Spinal cord (tissue), 10 donors: ENCODE results near the gene GSTA4. TPM values are rescaled to one million over a fixed set of nuclear protein-coding genes. Genes with fewer than 3 reads are reported as not detected.
"Not testable (repeated sequence)": the region's sequence is repeated elsewhere in the genome, so short reads cannot be mapped to it uniquely, and the experiment has no call there.

Experiments
- DNase-seq, 6 donors: peaks; one replicate each; pipeline versions ENCODE4 v3.0.0 to v3.0.0-alpha.2; 2013 to 2015; ENCODE audit warnings: low spot score in 6 of 6, low read depth in 4 of 6
- H3K27ac ChIP-seq: one replicate; pipeline ENCODE4 v1.5.1; 2013; ENCODE audit warnings: low read depth, low read length, control low read depth
- H3K27me3 ChIP-seq: one replicate; pipeline ENCODE4 v1.6.1; 2013; ENCODE audit warnings: low read length; ENCODE audit not compliant: control insufficient read depth, insufficient read depth
- H3K36me3 ChIP-seq: one replicate; pipeline ENCODE4 v1.6.1; 2013; ENCODE audit warnings: low read length; ENCODE audit not compliant: control insufficient read depth, insufficient read depth
- H3K4me1 ChIP-seq: one replicate; pipeline ENCODE4 v1.6.1; 2013; ENCODE audit warnings: low read length; ENCODE audit not compliant: control insufficient read depth, insufficient read depth
- H3K4me3 ChIP-seq: one replicate; pipeline ENCODE4 v1.5.1; 2013; ENCODE audit warnings: low read depth, low read length, control low read depth
- H3K9me3 ChIP-seq: one replicate; pipeline ENCODE4 v1.6.1; 2013; ENCODE audit warnings: low read length; ENCODE audit not compliant: control insufficient read depth, insufficient read depth
- WGBS: methylation state at CpG from one replicate; pipeline ENCODE4 v1.1.5; 2013; ENCODE audit warnings: missing lambda C conversion rate; ENCODE audit not compliant: insufficient coverage; 5-methylcytosine and 5-hydroxymethylcytosine counted together
- polyA plus RNA-seq, 2 donors: library from polyadenylated mRNA; unstranded; fragments of 120-200 nt; gene quantifications; one replicate each; pipeline ENCODE4 v1.2.1, GENCODE V29; 2013; ENCODE audit not compliant: insufficient read length in 2 of 2
- total RNA-seq, 2 donors: library from RNA; depleted of rRNA in 1 of 2; stranded (reverse); fragments of 120-200 nt in 1 of 2; fragments of >200 nt in 1 of 2; gene quantifications; one replicate each; pipeline versions ENCODE4 v1.2.3 to v1.2.4, GENCODE V29; 2013 to 2014
- donor health status: healthy.

Gene GSTA4
- total and polyA plus RNA-seq, 4 donors, result 98.8 to 177 (median 124) TPM

- WGBS, result no CpG with 5 or more reads among the region's 2 CpGs
- H3K4me3 ChIP-seq, result no peak overlapping the region
- no peak for DNase-seq
- H3K4me1 ChIP-seq, result no peaks in the 10 kb centered on the region
- H3K9me3 ChIP-seq, result no peaks in the 10 kb centered on the region
- H3K27me3 ChIP-seq, result no peaks in the 10 kb centered on the region
- H3K36me3 ChIP-seq, result peaks cover 17% of the 10 kb centered on the region
- no peak overlapping the region for H3K27ac ChIP-seq
These were observed 23.4 kb upstream of the GSTA4 start for GRCh38 chr6:53018446-53018845.

- Histone ChIP-seq H3K27me3 (no peaks in the 10 kb centered on the region), H3K27ac (no peak overlapping the region), H3K4me1 (no peaks in the 10 kb centered on the region), H3K36me3 (peaks cover 34% of the 10 kb centered on the region), H3K9me3 (no peaks in the 10 kb centered on the region), H3K4me3 (no peak overlapping the region)
- no peak for DNase-seq
- WGBS, result no CpG with 5 or more reads among the region's 1 CpG
These were observed 20.4 kb upstream of the GSTA4 start for GRCh38 chr6:53015486-53015885.

- Histone ChIP-seq H3K27ac (no peak overlapping the region), H3K9me3 (no peaks in the 10 kb centered on the region), H3K4me3 (no peak overlapping the region), H3K4me1 (no peaks in the 10 kb centered on the region), H3K36me3 (peaks cover 42% of the 10 kb centered on the region), H3K27me3 (no peaks in the 10 kb centered on the region)
- WGBS, result 92% methylated on average over 1 of the region's 1 CpG
- DNase-seq, result peak in 1 of 6 donors; percentile 71
These were observed 19.7 kb upstream of the GSTA4 start for GRCh38 chr6:53014744-53015143.

GRCh38 chr6:53014063-53014462 is 19.0 kb upstream of the GSTA4 start:
- Histone ChIP-seq H3K4me1 (no peaks in the 10 kb centered on the region), H3K27ac (no peak overlapping the region), H3K27me3 (no peaks in the 10 kb centered on the region), H3K36me3 (peaks cover 48% of the 10 kb centered on the region), H3K9me3 (no peaks in the 10 kb centered on the region), H3K4me3 (no peak overlapping the region)
- DNase-seq, result peak in 1 of 6 donors; percentile 55

- Histone ChIP-seq H3K27me3 (no peaks in the 10 kb centered on the region), H3K4me1 (no peaks in the 10 kb centered on the region), H3K4me3 (no peak overlapping the region), H3K27ac (no peak overlapping the region), H3K36me3 (peaks cover 48% of the 10 kb centered on the region), H3K9me3 (no peaks in the 10 kb centered on the region)
- WGBS, result no CpG with 5 or more reads among the region's 1 CpG
- no peak for DNase-seq
These were observed 16.9 kb upstream of the GSTA4 start for GRCh38 chr6:53011979-53012378.

- 94% methylated on average over 1 of the region's 1 CpG for WGBS
- DNase-seq, result no peak
- H3K27ac ChIP-seq, result no peak overlapping the region
These were observed 15.4 kb upstream of the GSTA4 start for GRCh38 chr6:53010504-53010903.

GRCh38 chr6:53009511-53009910 is 14.4 kb upstream of the GSTA4 start:
- Histone ChIP-seq H3K4me1 (no peaks in the 10 kb centered on the region), H3K36me3 (peaks cover 63% of the 10 kb centered on the region), H3K9me3 (no peaks in the 10 kb centered on the region), H3K27me3 (no peaks in the 10 kb centered on the region), H3K4me3 (no peak overlapping the region), H3K27ac (no peak overlapping the region)
- 100% methylated on average over 2 of the region's 3 CpGs for WGBS
- DNase-seq, result no peak

More at GRCh38 chr6:53010504-53010903, 15.4 kb upstream of the GSTA4 start:
- Histone ChIP-seq H3K4me3 (no peak overlapping the region), H3K36me3 (peaks cover 55% of the 10 kb centered on the region), H3K9me3 (no peaks in the 10 kb centered on the region), H3K27me3 (no peaks in the 10 kb centered on the region), H3K4me1 (no peaks in the 10 kb centered on the region)

- no peaks in the 10 kb centered on the region for H3K27me3 ChIP-seq
- 50% methylated on average over 1 of the region's 2 CpGs for WGBS
- DNase-seq, result no peak
- no peak overlapping the region for H3K27ac ChIP-seq
- no peak overlapping the region for H3K4me3 ChIP-seq
- H3K9me3 ChIP-seq, result no peaks in the 10 kb centered on the region
- H3K4me1 ChIP-seq, result no peaks in the 10 kb centered on the region
- H3K36me3 ChIP-seq, result peaks cover 63% of the 10 kb centered on the region
These were observed 14.0 kb upstream of the GSTA4 start for GRCh38 chr6:53009056-53009455.

- 100% methylated on average over 1 of the region's 4 CpGs for WGBS
- not testable (repeated sequence) for H3K4me1 ChIP-seq, H3K27ac ChIP-seq, H3K4me3 ChIP-seq, H3K27me3 ChIP-seq, H3K9me3 ChIP-seq, DNase-seq
- H3K36me3 ChIP-seq, result peaks cover 60% of the 10 kb centered on the region
These were observed 13.2 kb upstream of the GSTA4 start for GRCh38 chr6:53008192-53008687.

GRCh38 chr6:53005663-53006250 is 10.7 kb upstream of the GSTA4 start:
- H3K9me3 ChIP-seq, result no peaks in the 10 kb centered on the region
- 77% methylated on average over 2 of the region's 2 CpGs for WGBS
- no peaks in the 10 kb centered on the region for H3K4me1 ChIP-seq
- DNase-seq, result no peak
- peaks cover 46% of the 10 kb centered on the region for H3K36me3 ChIP-seq
- no peak overlapping the region for H3K4me3 ChIP-seq
- no peaks in the 10 kb centered on the region for H3K27me3 ChIP-seq
- no peak overlapping the region for H3K27ac ChIP-seq
